Measurements from ENCODE around the gene GPR146.
"Not testable (repeated sequence)": the region's sequence is repeated elsewhere in the genome, so short reads cannot be mapped to it uniquely, and the experiment has no call there.

GPR146 gene

GRCh38 chr7:1044189-1045068, at the start of gene GPR146:
GPR146 (plus strand) TSS chr7:1044546; CDS start chr7:1057516, 12,970 bp downstream.
- DNase-seq (ENCODE audit: low spot score), result peak; percentile 84

GRCh38 chr7:994592-995308, 49.6 kb upstream of the GPR146 start:
- no peak for DNase-seq (ENCODE audit: low spot score)

GRCh38 chr7:995571-995970, 48.8 kb upstream of the GPR146 start:
- DNase-seq (ENCODE audit: low spot score), result no peak

- no peak for DNase-seq (ENCODE audit: low spot score)
Observed at GRCh38 chr7:996079-996872, 48.1 kb upstream of the GPR146 start.

- DNase-seq (ENCODE audit: low spot score), result no peak
Observed at GRCh38 chr7:997404-998395, 46.6 kb upstream of the GPR146 start.

GRCh38 chr7:999149-999879, 45.0 kb upstream of the GPR146 start:
- DNase-seq (ENCODE audit: low spot score), result no peak

- DNase-seq (ENCODE audit: low spot score), result no peak
Observed at GRCh38 chr7:999941-1000935, 44.1 kb upstream of the GPR146 start.

- not testable (repeated sequence) for DNase-seq (ENCODE audit: low spot score)
Observed at GRCh38 chr7:1001069-1001770, 43.1 kb upstream of the GPR146 start.

GRCh38 chr7:1002026-1002425, 42.3 kb upstream of the GPR146 start:
- not testable (repeated sequence) for DNase-seq (ENCODE audit: low spot score)

- not testable (repeated sequence) for DNase-seq (ENCODE audit: low spot score)
Observed at GRCh38 chr7:1002445-1002844, 41.9 kb upstream of the GPR146 start.

GRCh38 chr7:1004018-1004852, 40.1 kb upstream of the GPR146 start:
- DNase-seq (ENCODE audit: low spot score), result no peak

GRCh38 chr7:1005303-1005702, 39.0 kb upstream of the GPR146 start:
- no peak for DNase-seq (ENCODE audit: low spot score)

GRCh38 chr7:1007901-1008300, 36.4 kb upstream of the GPR146 start:
- no peak for DNase-seq (ENCODE audit: low spot score)

GRCh38 chr7:1008733-1009363, 35.5 kb upstream of the GPR146 start:
- no peak for DNase-seq (ENCODE audit: low spot score)

GRCh38 chr7:1009747-1010146, 34.6 kb upstream of the GPR146 start:
- no peak for DNase-seq (ENCODE audit: low spot score)

GRCh38 chr7:1010226-1010625, 34.1 kb upstream of the GPR146 start:
- no peak for DNase-seq (ENCODE audit: low spot score)
